GM23338 (cell line): ENCODE measurements around the gene TLX3. TPM values are rescaled to one million over a fixed set of nuclear protein-coding genes. Genes with fewer than 3 reads are reported as not detected.

Source experiments
- ATAC-seq: fragments of 200-7000 bp; cut with Tn5 transposase; 3 replicates; pipeline ENCODE4 v1.9.1; 2020
- DNase-seq: peaks from one replicate; pipeline ENCODE4 v3.0.0-alpha.2; 2015; ENCODE audit warnings: low spot score
- H2AFZ ChIP-seq: fragments of 200-600 bp; sonication (generic); 2 replicates; pipeline ENCODE4 v1.8.0; 2016; ENCODE audit warnings: antibody characterized with exemption, mild to moderate bottlenecking, moderate library complexity
- H3F3A ChIP-seq: fragments of 200-600 bp; sonication (generic); replicated peaks from 2 replicates; pipeline ENCODE4 v1.8.0; 2017; ENCODE audit warnings: antibody characterized with exemption, mixed run types, low read depth
- H3K27ac ChIP-seq: fragments of 200-600 bp; sonication (generic); 2 replicates; pipeline ENCODE4 v1.6.1; 2016; ENCODE audit warnings: low read depth
- H3K27me3 ChIP-seq: fragments of 200-600 bp; sonication (generic); 2 replicates; pipeline ENCODE4 v1.8.0; 2016; ENCODE audit warnings: mild to moderate bottlenecking, mixed run types, moderate library complexity; ENCODE audit not compliant: insufficient read depth
- H3K36me3 ChIP-seq: fragments of 200-600 bp; sonication (generic); 2 replicates; pipeline ENCODE4 v1.8.0; 2016; ENCODE audit warnings: mild to moderate bottlenecking; ENCODE audit not compliant: insufficient read depth
- H3K4me1 ChIP-seq: fragments of 200-600 bp; sonication (generic); 2 replicates; pipeline ENCODE4 v1.8.0; 2016; ENCODE audit warnings: mild to moderate bottlenecking, moderate library complexity; ENCODE audit not compliant: insufficient read depth
- H3K4me2 ChIP-seq: fragments of 200-600 bp; sonication (generic); 2 replicates; pipeline ENCODE4 v1.7.1; 2017; ENCODE audit warnings: mixed run types
- H3K4me3 ChIP-seq: fragments of 200-600 bp; sonication (generic); 2 replicates; pipeline ENCODE4 v1.6.1; 2016; ENCODE audit warnings: mixed run types
- H3K79me2 ChIP-seq: fragments of 200-600 bp; sonication (generic); replicated peaks from 2 replicates; pipeline ENCODE4 v1.8.0; 2017; ENCODE audit warnings: mild to moderate bottlenecking; ENCODE audit not compliant: insufficient read depth
- H3K9me2 ChIP-seq: fragments of 200-600 bp; sonication (generic); 2 replicates; pipeline ENCODE4 v1.8.0; 2017; ENCODE audit not compliant: insufficient read depth
- H4K20me1 ChIP-seq: fragments of 200-600 bp; sonication (generic); replicated peaks from 2 replicates; pipeline ENCODE4 v1.8.0; 2017; ENCODE audit warnings: mild to moderate bottlenecking; ENCODE audit not compliant: insufficient read depth
- H3K27ac Mint-ChIP-seq: 2 replicates; pipeline ENCODE4 v1.8.0; 2020; ENCODE audit warnings: inconsistent platforms, mild to moderate bottlenecking, moderate library complexity, mixed read lengths
- H3K27me3 Mint-ChIP-seq: 3 replicates; pipeline ENCODE4 v1.8.0; 2022; ENCODE audit warnings: low read depth, mild to moderate bottlenecking, moderate library complexity, mixed read lengths, inconsistent platforms; ENCODE audit not compliant: insufficient read depth, poor library complexity
- H3K36me3 Mint-ChIP-seq: 3 replicates; pipeline ENCODE4 v1.8.0; 2021; ENCODE audit warnings: low read depth, mild to moderate bottlenecking, inconsistent platforms, moderate library complexity, mixed read lengths
- H3K4me1 Mint-ChIP-seq: 3 replicates; pipeline ENCODE4 v1.8.0; 2020; ENCODE audit warnings: mild to moderate bottlenecking, inconsistent platforms, mixed read lengths
- H3K4me3 Mint-ChIP-seq: 3 replicates; pipeline ENCODE4 v1.8.0; 2021; ENCODE audit warnings: moderate library complexity, mild to moderate bottlenecking, inconsistent platforms, mixed read lengths
- H3K9me3 Mint-ChIP-seq: 3 replicates; pipeline ENCODE4 v1.8.0; 2020; ENCODE audit warnings: moderate library complexity, mild to moderate bottlenecking, inconsistent platforms, mixed read lengths
- EZH2 ChIP-seq: fragments of 200-600 bp; sonication (generic); IDR thresholded peaks from one replicate; pipeline ENCODE4 v1.8.0; 2017; ENCODE audit warnings: antibody characterized with exemption, mild to moderate bottlenecking, low read depth; ENCODE audit not compliant: unreplicated experiment
- EZH2phosphoT487 ChIP-seq: fragments of 200-600 bp; sonication (generic); IDR thresholded peaks from one replicate; pipeline ENCODE4 v1.8.1; 2018; ENCODE audit warnings: antibody characterized with exemption; ENCODE audit not compliant: unreplicated experiment
- NANOG ChIP-seq: IDR thresholded peaks from 2 replicates; pipeline ENCODE4 v1.6.1; 2016; ENCODE audit warnings: antibody characterized with exemption, borderline replicate concordance
- POLR2AphosphoS5 ChIP-seq: IDR thresholded peaks from 2 replicates; pipeline ENCODE4 v1.6.1; 2016; ENCODE audit warnings: antibody characterized with exemption, low read depth
- ZNF331 ChIP-seq: fragments of 250-450 bp; sonication (Bioruptor Pico); IDR thresholded peaks from 2 replicates; pipeline ENCODE4 v1.5.0; 2020; ENCODE audit warnings: low read depth, mild to moderate bottlenecking, moderate library complexity
- polyA plus RNA-seq: library from polyadenylated mRNA; unstranded; fragments of >200 nt; fragmentation: Nextera tagmentation; extraction: Ambion mirVana; gene quantifications from 2 replicates; pipeline ENCODE4 v1.2.1, GENCODE V29; 2016
- total RNA-seq: library from RNA; depleted of rRNA; stranded (reverse); fragments of >200 nt; shearing (Covaris generic); gene quantifications from 2 replicates; pipeline ENCODE4 v1.2.3, GENCODE V29; 2014
- TF ChIP-seq, protein P1 (sequence below): fragments of 250-450 bp; sonication (Bioruptor Pico); IDR thresholded peaks from 2 replicates; pipeline ENCODE4 v1.5.0; 2020; ENCODE audit warnings: mild to moderate bottlenecking, moderate library complexity
- TF ChIP-seq, protein P2 (sequence below): IDR thresholded peaks from one replicate; pipeline ENCODE4 v1.6.1; 2018; ENCODE audit warnings: antibody characterized with exemption; ENCODE audit not compliant: unreplicated experiment

Gene TLX3
- total and polyA plus RNA-seq, 2 experiments from 2014 or later: 0.83 TPM; not detected in 1

DNA sequence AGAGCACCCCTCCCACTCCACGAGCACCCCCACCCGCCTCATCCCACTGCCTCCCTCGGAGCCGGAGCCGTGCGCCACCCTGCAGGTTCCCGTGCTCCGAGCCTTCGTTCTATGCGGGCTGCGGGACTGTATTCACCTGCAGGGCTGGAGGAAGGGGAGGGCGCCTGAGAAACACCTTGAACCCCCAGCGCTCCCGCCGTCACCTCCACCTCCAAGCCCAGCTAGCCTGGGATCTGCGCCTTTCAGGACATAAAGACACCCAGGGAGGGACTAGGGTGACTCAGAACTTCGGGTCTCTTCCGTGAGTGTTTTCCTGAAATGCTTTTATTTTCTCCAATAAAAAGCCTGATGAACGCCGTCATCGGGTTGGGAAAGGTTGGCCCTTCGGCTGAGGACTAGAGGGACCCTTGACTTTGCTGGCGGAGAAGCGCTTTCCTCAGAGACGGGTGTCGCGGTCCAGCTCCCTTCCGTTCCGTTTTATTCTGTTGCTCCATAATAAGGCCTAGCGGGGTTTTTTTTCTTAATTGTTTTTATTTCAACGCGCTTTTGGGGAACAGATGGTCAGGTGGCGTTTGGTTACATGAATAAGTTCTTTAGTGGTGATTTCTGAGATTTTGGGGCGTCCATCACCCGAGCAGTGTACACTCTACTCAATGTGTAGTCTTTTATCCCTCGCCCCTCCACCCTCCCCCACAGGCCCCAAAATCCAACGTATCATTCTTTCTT, 4.6 kb downstream of the TLX3 start:
- Histone ChIP-seq H2AFZ (no peak overlapping the region), H3K4me1 (peaks cover 42% of the 10 kb centered on the region), H3K4me3 (peak overlapping the region; percentile 30; the same call in 1 of the 2 replicates), H3F3A (peaks cover 18% of the 10 kb centered on the region; the same call in 1 of the 2 replicates), H3K27ac (no peak overlapping the region), H3K36me3 (no peaks in the 10 kb centered on the region), H3K27me3 (peaks cover 100% of the 10 kb centered on the region), H3K9me2 (no peaks in the 10 kb centered on the region), H3K4me2 (peak overlapping the region; percentile 66; the same call in 1 of the 2 replicates), H3K79me2 (no peaks in the 10 kb centered on the region), H4K20me1 (peaks cover 14% of the 10 kb centered on the region)
- Mint-ChIP-seq H3K4me3 (peak overlapping the region; percentile 57), H3K27ac (no peak overlapping the region), H3K9me3 (peaks cover 14% of the 10 kb centered on the region), H3K4me1 (peaks cover 43% of the 10 kb centered on the region), H3K27me3 (peaks cover 96% of the 10 kb centered on the region), H3K36me3 (no peaks in the 10 kb centered on the region; the same call in 2 of the 3 replicates)
- DNase-seq: peak; percentile 47
- ATAC-seq: no peak
- TF ChIP-seq EZH2: peak; percentile 90
- no peak for TF ChIP-seq ZNF331 (CRISPR knock-in tag)
- TF ChIP-seq NANOG: no peak
- peak; percentile 91 for TF ChIP-seq EZH2phosphoT487
- TF ChIP-seq, protein P1, sequence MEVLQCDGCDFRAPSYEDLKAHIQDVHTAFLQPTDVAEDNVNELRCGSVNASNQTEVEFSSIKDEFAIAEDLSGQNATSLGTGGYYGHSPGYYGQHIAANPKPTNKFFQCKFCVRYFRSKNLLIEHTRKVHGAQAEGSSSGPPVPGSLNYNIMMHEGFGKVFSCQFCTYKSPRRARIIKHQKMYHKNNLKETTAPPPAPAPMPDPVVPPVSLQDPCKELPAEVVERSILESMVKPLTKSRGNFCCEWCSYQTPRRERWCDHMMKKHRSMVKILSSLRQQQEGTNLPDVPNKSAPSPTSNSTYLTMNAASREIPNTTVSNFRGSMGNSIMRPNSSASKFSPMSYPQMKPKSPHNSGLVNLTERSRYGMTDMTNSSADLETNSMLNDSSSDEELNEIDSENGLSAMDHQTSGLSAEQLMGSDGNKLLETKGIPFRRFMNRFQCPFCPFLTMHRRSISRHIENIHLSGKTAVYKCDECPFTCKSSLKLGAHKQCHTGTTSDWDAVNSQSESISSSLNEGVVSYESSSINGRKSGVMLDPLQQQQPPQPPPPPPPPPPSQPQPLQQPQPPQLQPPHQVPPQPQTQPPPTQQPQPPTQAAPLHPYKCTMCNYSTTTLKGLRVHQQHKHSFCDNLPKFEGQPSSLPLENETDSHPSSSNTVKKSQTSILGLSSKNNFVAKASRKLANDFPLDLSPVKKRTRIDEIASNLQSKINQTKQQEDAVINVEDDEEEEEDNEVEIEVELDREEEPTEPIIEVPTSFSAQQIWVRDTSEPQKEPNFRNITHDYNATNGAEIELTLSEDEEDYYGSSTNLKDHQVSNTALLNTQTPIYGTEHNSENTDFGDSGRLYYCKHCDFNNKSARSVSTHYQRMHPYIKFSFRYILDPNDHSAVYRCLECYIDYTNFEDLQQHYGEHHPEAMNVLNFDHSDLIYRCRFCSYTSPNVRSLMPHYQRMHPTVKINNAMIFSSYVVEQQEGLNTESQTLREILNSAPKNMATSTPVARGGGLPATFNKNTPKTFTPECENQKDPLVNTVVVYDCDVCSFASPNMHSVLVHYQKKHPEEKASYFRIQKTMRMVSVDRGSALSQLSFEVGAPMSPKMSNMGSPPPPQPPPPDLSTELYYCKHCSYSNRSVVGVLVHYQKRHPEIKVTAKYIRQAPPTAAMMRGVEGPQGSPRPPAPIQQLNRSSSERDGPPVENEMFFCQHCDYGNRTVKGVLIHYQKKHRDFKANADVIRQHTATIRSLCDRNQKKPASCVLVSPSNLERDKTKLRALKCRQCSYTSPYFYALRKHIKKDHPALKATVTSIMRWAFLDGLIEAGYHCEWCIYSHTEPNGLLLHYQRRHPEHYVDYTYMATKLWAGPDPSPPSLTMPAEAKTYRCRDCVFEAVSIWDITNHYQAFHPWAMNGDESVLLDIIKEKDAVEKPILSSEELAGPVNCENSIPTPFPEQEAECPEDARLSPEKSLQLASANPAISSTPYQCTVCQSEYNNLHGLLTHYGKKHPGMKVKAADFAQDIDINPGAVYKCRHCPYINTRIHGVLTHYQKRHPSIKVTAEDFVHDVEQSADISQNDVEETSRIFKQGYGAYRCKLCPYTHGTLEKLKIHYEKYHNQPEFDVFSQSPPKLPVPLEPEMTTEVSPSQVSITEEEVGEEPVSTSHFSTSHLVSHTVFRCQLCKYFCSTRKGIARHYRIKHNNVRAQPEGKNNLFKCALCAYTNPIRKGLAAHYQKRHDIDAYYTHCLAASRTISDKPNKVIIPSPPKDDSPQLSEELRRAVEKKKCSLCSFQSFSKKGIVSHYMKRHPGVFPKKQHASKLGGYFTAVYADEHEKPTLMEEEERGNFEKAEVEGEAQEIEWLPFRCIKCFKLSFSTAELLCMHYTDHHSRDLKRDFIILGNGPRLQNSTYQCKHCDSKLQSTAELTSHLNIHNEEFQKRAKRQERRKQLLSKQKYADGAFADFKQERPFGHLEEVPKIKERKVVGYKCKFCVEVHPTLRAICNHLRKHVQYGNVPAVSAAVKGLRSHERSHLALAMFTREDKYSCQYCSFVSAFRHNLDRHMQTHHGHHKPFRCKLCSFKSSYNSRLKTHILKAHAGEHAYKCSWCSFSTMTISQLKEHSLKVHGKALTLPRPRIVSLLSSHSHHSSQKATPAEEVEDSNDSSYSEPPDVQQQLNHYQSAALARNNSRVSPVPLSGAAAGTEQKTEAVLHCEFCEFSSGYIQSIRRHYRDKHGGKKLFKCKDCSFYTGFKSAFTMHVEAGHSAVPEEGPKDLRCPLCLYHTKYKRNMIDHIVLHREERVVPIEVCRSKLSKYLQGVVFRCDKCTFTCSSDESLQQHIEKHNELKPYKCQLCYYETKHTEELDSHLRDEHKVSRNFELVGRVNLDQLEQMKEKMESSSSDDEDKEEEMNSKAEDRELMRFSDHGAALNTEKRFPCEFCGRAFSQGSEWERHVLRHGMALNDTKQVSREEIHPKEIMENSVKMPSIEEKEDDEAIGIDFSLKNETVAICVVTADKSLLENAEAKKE (CRISPR knock-in tag): no peak
- TF ChIP-seq POLR2AphosphoS5: no peak
- TF ChIP-seq, protein P2, sequence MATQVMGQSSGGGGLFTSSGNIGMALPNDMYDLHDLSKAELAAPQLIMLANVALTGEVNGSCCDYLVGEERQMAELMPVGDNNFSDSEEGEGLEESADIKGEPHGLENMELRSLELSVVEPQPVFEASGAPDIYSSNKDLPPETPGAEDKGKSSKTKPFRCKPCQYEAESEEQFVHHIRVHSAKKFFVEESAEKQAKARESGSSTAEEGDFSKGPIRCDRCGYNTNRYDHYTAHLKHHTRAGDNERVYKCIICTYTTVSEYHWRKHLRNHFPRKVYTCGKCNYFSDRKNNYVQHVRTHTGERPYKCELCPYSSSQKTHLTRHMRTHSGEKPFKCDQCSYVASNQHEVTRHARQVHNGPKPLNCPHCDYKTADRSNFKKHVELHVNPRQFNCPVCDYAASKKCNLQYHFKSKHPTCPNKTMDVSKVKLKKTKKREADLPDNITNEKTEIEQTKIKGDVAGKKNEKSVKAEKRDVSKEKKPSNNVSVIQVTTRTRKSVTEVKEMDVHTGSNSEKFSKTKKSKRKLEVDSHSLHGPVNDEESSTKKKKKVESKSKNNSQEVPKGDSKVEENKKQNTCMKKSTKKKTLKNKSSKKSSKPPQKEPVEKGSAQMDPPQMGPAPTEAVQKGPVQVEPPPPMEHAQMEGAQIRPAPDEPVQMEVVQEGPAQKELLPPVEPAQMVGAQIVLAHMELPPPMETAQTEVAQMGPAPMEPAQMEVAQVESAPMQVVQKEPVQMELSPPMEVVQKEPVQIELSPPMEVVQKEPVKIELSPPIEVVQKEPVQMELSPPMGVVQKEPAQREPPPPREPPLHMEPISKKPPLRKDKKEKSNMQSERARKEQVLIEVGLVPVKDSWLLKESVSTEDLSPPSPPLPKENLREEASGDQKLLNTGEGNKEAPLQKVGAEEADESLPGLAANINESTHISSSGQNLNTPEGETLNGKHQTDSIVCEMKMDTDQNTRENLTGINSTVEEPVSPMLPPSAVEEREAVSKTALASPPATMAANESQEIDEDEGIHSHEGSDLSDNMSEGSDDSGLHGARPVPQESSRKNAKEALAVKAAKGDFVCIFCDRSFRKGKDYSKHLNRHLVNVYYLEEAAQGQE: no peak
